Measurements from ENCODE around the gene RTL10. TPM values are rescaled to one million over a fixed set of nuclear protein-coding genes. Genes with fewer than 3 reads are reported as not detected.

Gene RTL10
- total RNA-seq, 1 experiment from 2014 or later: 24.4 TPM

DNA sequence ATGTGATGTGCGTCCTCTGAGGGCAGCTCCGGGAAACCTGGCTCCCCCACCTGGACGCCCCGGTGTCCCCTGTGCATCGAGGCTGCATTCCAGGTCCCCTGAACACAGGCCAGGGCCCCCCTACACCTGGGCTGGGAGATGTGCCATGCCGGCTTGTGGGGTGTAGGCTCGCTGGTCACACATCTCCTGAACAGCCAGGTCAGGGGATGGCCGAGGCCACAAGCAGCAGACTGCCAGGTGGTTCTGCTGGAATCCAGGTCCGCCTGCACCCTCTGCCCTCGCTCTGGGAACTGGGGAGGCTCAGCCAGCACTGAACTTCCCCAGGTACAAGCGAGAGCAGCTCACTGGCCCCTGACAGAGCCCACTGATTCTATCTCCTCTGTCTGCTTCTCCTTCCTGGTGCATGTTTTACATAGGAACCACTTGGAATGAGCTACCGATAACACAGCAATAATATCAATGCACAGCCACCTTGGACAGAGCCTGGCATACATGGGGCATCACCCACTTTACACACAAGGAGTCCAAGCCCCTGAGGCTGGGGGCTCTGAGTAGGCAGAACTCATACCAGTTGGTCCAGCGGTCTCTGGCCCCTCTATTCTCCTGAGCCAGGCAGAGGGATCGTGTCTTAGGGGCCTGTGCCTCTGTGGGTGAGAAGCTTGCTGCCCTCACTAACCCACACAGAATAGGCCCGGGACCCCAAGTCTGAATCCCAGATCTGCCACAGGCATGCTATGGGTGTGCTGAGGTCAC is 47.3 kb downstream of the RTL10 start:
- TF ChIP-seq CTCF (conservative IDR thresholded peaks at IDR 0.05): no peak
- WGBS (ENCODE audit: extremely low coverage, insufficient read length, low lambda C conversion rate): no CpG with 5 or more reads among the region's 15 CpGs
- H3K23ac ChIP-seq (ENCODE audit: insufficient read length, low read depth, low read length): no peak overlapping the region

More for the DNA sequence above, 47.3 kb downstream of the RTL10 start:
- no peak overlapping the region for H2AFZ ChIP-seq (ENCODE audit: low read length)
- Mint-ChIP-seq H3K4me3 (no peak overlapping the region; a peak in 1 of 5 replicates), H3K27ac (peak overlapping the region in 2 of 3 experiments; percentile 21 to 73; a peak in 2 of 7 replicates), H3K27me3 (ENCODE audit: low read depth) (no peaks in the 10 kb centered on the region), H3K4me1 (peaks cover 3 to 7% of the 10 kb centered on the region in 2 experiments; a peak in 2 of 4 replicates), H3K9me3 (no peaks in the 10 kb centered on the region), H3K36me3 (ENCODE audit: insufficient read depth in 1 of 3, low read depth in 3 of 3) (peaks cover 0 to 4% (median 0%) of the 10 kb centered on the region in 3 experiments; a peak in 1 of 7 replicates)
- H4K91ac ChIP-seq (ENCODE audit: insufficient read length, low read depth, low read length): no peak overlapping the region
- H3K23me2 ChIP-seq (ENCODE audit: insufficient read length, low read depth, low read length, poor library complexity, severe bottlenecking): peaks cover 3% of the 10 kb centered on the region
- H3K27me3 ChIP-seq (ENCODE audit: insufficient read depth, low read length): no peaks in the 10 kb centered on the region
- H4K8ac ChIP-seq (replicated peaks; ENCODE audit: insufficient read length, low read depth, low read length): no peak overlapping the region
- H3K79me1 ChIP-seq (ENCODE audit: insufficient read depth, low read depth, low read length, poor library complexity, severe bottlenecking): no peaks in the 10 kb centered on the region
- no peak overlapping the region for H3K18ac ChIP-seq (ENCODE audit: insufficient read length, low read depth, low read length)
- H3K9me3 ChIP-seq (ENCODE audit: control insufficient read depth, low read depth, low read length): no peaks in the 10 kb centered on the region
- no peak overlapping the region for H3T11ph ChIP-seq (ENCODE audit: low read length)
- DNase-seq: no peak
- H3K27ac ChIP-seq (ENCODE audit: insufficient read length, low read depth, low read length): no peak overlapping the region
- no peaks in the 10 kb centered on the region for H3K79me2 ChIP-seq (ENCODE audit: insufficient read depth, low read length)
- H2AK5ac ChIP-seq (ENCODE audit: insufficient read length, low read length): no peak overlapping the region
- no peaks in the 10 kb centered on the region for H3K4me1 ChIP-seq (ENCODE audit: insufficient read depth, low read length)
- no peak overlapping the region for H4K5ac ChIP-seq (ENCODE audit: insufficient read length, low read depth, low read length)
- no peak overlapping the region; the same call in 1 of the 2 replicates for H3K14ac ChIP-seq (ENCODE audit: insufficient read depth, low read length)
- no peak overlapping the region for H3K9ac ChIP-seq (ENCODE audit: extremely low read depth, insufficient read length, low read length)
- H3K56ac ChIP-seq (ENCODE audit: insufficient read length, low read depth, low read length): no peak overlapping the region
- H2BK12ac ChIP-seq (ENCODE audit: insufficient read length, low read depth, low read length): no peak overlapping the region
- no peak overlapping the region for H2BK15ac ChIP-seq (ENCODE audit: low read depth, low read length)
- H3K4ac ChIP-seq (ENCODE audit: low read depth, low read length): no peak overlapping the region
- no peak overlapping the region for H2BK120ac ChIP-seq (ENCODE audit: low read depth, low read length, poor library complexity, severe bottlenecking)
- no peak overlapping the region for H2BK5ac ChIP-seq (ENCODE audit: insufficient read length, low read length)
- no peak overlapping the region for H2BK20ac ChIP-seq (ENCODE audit: low read depth, low read length, poor library complexity, severe bottlenecking)
- H4K20me1 ChIP-seq (ENCODE audit: control insufficient read depth, insufficient read depth, insufficient read length): no peaks in the 10 kb centered on the region
- no peak overlapping the region for H3K4me2 ChIP-seq (ENCODE audit: insufficient read depth, insufficient read length, low read length)

Measured in H9 (cell line).